Retinal pigment epithelial cell (primary cell): ENCODE results near the gene MSI2.

Source experiments
- DNase-seq: peaks from one replicate; pipeline ENCODE4 v3.0.0-alpha.2; 2010; ENCODE audit warnings: low read depth
- H3K4me3 ChIP-seq: 2 replicates; pipeline ENCODE4 v1.5.1; 2011; ENCODE audit warnings: mild to moderate bottlenecking, low read length, control low read depth, moderate library complexity
- TF ChIP-seq, protein P1 (sequence below): conservative IDR thresholded peaks from 2 replicates; pipeline ENCODE4 v1.5.1; 2011; ENCODE audit warnings: low read depth, low read length, control low read depth, inconsistent platforms

The MSI2 gene

DNA sequence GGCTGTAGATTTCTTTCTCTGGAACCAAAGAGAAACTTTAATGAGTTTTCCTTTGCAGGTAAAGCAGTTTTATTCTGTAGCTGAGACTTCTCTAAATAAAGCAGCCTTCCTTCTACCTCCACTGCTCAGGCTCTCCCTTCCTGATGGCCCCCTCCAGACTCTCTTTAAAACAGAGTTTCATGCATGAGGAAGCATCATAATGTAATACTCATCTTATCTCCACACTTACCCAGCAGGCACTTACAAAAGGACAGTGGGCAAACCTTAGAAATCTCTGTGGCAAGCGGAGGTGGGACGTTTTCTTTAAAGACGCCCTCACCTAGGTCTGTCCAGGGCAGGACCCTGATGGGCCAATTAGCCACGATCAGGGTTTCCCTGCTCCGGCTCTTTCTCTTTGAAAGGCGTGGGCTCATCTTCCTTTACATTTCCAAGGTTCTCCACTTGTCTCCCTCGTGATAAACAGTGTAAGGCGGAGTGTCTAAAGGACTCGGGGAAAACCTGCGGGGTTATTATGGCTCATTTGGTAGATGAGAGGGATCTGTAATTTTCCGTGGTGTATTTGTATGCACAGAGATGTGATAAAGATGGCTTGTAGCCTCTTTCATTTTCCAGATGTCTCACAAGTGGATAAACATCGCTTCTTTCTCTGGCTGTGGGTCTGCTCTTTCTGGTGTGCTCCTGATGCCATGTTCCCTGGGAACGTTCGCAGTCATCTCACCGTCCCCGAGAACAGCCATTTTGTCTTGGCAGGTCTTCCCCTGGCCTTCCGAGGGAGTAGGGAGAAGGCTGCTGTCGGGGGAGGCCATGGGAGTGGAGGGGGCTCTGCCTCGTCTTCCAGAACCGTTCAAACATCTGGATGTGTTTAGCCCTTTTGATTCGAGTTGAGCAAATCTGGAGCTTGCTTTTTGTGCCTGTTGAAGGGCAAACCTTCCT lies 249.8 kb downstream of the MSI2 start:
- TF ChIP-seq, protein P1, sequence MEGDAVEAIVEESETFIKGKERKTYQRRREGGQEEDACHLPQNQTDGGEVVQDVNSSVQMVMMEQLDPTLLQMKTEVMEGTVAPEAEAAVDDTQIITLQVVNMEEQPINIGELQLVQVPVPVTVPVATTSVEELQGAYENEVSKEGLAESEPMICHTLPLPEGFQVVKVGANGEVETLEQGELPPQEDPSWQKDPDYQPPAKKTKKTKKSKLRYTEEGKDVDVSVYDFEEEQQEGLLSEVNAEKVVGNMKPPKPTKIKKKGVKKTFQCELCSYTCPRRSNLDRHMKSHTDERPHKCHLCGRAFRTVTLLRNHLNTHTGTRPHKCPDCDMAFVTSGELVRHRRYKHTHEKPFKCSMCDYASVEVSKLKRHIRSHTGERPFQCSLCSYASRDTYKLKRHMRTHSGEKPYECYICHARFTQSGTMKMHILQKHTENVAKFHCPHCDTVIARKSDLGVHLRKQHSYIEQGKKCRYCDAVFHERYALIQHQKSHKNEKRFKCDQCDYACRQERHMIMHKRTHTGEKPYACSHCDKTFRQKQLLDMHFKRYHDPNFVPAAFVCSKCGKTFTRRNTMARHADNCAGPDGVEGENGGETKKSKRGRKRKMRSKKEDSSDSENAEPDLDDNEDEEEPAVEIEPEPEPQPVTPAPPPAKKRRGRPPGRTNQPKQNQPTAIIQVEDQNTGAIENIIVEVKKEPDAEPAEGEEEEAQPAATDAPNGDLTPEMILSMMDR: no peak
- H3K4me3 ChIP-seq: no peak overlapping the region
- no peak for DNase-seq

- H3K4me3 ChIP-seq: no peak overlapping the region
- no peak for DNase-seq
- TF ChIP-seq, protein P1: no peak
These were observed 250.4 kb downstream of the MSI2 start for GRCh38 chr17:57506774-57507127.

DNA sequence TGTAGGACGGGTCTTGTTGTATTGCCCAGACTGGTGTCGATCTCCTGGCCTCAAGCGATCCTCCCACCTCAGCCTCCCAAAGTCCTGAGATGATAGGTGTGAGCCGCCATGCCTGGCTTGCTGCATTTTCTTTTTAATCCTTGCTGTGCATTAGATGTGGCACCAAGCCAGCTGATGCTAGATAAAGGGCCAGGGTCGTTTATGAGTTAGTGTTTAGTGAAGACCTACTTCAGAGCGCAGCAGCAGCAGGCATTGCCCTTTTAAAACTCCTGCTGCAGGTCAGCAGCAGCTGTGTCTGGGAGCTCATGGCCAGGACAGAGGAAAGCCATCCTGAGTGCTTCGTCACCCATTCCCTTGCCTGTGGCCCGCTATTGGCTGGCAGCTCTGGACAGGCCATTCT lies 251.5 kb downstream of the MSI2 start:
- TF ChIP-seq, protein P1: no peak
- DNase-seq: no peak
- no peak overlapping the region for H3K4me3 ChIP-seq

DNA sequence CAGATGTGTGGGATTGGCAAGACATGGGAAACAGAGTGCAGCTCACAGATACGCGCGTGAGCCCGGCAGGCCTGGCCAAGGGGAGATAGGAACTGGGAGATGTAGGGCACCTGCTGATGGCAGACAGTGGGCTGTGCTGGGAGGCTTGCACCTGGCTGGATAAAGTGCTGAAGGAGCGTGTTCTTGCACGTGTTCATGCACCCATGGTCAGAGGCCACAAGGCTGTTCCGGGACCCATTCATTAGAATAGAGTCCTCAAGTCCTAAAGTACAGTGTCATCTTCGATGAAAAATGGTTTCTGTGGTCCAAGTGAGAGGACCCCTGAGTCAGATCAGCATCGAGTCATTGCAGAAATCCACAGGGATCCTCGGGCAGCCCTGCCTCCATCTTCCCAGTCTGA lies 252.3 kb downstream of the MSI2 start:
- TF ChIP-seq, protein P1: no peak

DNA sequence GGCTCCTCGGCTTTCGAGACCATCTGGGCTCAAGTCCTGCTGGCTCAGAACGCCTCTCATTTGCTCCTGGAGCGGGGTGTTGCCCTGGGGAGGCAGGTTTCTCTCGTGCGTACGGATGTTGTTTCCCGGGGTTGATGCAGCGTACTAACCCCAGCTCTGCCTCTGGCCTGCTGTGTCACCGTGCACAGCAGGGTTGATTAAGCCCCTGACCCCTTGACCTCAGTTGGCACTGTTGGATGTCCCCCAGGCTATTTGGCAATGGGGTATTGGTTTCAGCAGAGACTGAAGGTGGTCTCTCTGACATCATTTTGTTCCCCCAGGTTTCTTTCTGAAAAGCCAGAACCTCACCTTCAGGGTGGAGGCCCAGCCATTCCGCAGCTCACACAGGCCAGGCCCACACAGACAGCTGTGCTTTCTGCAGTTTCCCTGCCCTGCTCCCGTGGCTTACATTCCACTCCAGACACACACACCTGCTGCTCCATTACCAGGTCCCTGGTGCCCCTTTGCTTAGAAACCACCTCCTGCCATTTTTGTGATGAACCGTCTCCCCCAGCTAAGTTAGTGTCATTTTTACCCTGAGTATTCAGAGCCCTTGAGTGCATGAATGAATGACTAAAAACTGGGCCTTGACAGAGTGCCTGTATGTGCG lies 255.3 kb downstream of the MSI2 start:
- no peak overlapping the region for H3K4me3 ChIP-seq
- TF ChIP-seq, protein P1: no peak
- DNase-seq: no peak

More for the DNA sequence above, 252.3 kb downstream of the MSI2 start:
- DNase-seq: no peak
- no peak overlapping the region for H3K4me3 ChIP-seq

DNA sequence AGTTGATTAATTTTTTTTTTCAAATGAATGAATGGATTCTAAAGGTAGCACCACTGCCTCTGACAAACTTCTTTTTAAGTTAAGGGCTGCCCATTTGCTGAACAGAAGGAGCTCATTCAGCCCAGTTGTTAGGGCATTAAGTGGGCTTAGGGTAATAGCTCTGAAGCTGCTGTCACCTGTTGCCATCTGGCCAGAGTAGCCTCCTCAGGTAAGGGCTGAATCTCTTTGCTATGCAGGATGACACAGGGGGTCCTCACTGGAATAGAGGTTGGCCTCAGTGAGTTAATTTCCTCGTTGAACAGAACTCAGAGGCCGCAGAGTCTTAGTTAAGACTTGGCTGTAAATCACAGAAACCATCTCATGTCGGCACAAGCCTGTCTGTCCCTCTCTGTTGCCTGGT lies 255.9 kb downstream of the MSI2 start:
- TF ChIP-seq, protein P1: no peak
- H3K4me3 ChIP-seq: no peak overlapping the region
- DNase-seq: no peak
